NT2/D1 (cell line): ENCODE data around the gene EIF3D.

Experiments used
- YY1 ChIP-seq: IDR thresholded peaks from 2 replicates; pipeline ENCODE4 v1.6.1; 2011; ENCODE audit not compliant: insufficient read length, insufficient read depth
- ZNF274 ChIP-seq: IDR thresholded peaks from 2 replicates; pipeline ENCODE4 v1.6.1; 2011; ENCODE audit warnings: mild to moderate bottlenecking, low read depth, low read length

GRCh38 chr22:36568846-36569245 is 39.9 kb upstream of the EIF3D start:
- TF ChIP-seq ZNF274 (no peak), YY1 (no peak)
